Middle frontal gyrus (tissue), 1 donor: ENCODE results near the gene SHROOM3.

Source experiments
- DNase-seq: peaks from one replicate; pipeline ENCODE4 v3.0.0-alpha.2; 2015; ENCODE audit warnings: low spot score; ENCODE audit errors: extremely low spot score

Gene SHROOM3

DNA sequence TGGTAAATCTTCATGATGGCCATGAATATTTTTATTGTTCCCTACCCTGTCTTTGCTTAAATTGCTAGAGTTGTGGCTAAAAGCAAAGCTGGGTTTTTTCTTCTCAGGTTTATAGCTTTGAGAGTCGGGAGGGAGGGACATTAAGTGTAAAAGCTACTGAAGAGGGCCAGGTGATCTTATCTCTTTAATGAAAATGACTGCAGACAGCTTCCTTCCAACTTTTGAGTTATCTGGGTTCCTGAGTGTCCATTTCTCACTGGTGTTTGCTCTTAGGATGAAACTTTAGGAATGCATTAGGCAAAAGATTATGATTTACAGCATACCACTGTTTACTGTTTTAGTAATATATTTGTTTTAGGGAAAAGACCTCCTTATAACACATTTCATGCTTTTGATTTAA, 187.7 kb downstream of the SHROOM3 start:
- no peak for DNase-seq

DNA sequence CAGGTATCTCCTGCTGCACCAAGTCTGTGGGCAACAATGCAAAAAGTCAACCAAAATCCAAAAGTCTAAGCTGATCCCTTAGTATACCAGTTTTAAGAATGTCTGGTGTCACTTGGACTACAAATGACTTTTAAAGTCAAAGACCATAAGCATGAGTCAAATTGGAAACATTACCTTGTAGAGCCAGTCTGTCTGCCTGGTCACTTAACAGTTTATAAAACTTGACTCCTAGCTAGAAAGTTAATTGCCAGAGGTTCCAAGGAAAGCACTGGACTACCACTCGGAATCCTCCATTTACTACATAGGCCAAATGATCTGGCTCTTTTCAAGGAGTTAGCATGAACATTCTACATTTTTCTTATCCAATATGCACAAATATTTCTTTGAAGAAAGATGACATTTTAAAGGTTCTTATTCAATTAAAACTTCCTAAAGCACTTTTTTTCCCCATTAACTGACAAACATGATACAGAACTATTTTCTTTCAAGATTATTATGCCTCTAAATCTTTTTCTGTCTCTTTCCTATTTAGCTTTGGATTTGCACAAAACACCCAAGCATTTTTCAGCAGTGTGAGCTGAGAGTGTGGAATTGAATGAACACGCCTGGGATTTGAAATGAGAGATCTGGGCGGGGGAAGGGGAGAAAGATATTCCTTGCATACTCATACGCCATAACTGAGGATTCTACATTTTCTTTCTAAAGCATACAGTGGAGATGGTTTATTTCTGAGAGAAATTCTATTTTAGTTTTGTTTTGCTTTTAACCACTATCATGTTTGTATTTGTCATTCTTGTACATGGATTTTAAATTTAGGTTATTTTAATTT, 188.4 kb downstream of the SHROOM3 start:
- DNase-seq, result no peak

DNA sequence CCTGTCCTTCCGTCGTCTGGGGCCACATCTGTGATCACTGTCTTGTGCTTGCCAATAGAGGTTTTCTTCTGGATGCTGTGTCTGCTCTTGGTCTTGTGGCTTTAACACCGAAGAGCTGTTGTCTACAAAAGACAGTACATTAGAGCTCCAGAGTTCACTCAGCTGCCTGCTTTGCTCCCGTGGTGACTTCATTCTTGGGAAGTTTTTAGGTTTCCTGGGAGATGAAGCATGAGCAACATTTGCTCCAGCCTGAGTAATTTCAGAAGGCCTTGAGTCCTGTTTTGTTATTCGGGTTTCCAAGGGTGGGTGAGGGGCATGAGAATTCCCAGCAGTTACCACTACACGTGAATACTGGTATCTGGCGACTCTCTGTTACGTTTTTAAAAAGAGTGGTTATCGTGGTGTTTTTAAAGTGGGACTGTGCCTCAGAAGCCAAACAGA, 189.2 kb downstream of the SHROOM3 start:
- no peak for DNase-seq

DNA sequence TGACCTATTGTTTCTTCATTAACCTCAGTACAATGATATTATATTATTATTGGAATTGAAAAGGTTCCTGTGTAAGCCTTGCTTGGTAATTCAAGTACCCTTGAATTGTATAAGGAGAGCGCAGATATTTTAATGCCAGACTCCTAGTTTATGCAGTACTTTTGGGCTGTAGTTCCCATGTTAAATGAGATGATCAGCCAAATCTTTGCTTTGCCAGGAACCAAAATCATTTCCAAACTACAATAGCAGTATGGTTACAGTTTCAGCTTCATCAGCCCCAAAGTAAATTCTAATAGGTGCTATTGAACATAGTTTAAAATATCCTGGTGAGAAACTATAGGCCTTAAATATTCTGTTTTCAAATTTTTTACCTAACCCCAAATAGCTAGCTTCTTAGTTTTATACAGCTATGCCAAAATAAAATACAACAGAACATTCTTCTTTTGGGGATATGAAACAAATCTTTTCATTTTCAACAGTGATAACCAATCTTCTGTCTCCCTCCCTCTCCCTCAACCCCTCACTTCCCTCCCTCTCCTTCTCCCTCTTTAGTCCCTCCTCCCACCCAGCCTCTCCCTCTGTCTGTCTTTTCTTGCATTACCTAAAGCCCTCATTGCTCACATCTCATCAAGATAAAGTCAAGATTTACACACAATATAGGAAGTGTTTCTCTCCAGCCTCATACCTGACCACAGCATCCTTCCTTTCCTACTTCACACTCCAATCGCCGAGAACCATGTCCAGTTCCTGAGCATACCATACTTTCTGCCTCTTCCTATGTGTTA, 190.1 kb downstream of the SHROOM3 start:
- DNase-seq, result no peak

DNA sequence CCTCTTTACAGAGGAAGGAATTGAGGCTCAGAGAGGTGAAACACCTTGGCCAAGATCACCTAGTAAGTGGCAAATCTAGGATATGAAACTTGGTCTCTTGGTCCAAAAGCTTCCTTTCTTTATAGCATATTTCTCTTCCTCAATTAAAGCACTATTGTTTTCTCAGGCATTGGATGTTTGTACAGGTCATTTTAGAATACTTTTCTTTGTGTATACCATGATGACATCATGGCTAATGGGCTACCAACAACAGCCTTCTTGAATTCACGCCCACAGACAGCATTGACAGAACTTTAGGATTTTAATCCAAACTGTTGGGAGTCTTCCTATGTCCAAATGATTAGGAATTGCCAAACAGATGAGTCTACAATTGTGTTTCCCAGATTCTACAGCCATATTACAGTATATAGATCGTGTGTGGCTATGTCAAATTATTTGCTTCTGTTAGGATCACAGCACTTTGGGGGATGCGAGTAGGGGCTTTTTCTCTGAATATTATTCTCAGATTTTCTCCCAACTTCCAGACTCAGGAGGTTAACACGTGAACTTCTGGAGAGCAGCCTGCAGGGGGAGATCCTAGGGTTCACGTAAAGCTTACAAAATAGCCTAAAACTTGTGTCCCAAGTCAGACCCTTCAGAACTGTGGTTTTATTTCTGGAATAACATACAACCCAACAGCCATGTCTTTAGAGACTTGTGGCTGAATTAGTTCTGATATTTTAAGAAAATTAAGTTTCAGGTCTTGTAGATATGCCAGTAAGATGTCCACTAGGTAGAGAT, 191.8 kb downstream of the SHROOM3 start:
- DNase-seq, result no peak

DNA sequence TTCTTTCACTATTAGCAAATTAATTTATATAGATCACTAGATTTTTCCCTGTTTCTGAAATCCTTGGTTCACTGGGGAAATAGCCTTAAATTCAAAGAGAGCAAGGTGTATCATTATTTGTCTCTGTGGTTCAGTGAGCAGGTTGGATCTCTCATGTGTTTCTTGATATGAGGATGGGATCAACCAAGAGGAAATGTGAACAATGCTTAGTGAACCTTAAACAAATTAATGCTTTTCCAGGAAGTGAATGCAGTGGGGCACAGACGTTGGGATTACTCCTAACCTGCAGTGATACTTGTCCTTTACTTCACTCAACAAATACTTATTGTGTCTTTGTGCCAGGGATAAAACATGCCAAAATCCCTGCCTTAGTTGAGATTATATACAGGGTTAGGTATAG, 193.2 kb downstream of the SHROOM3 start:
- DNase-seq, result no peak

DNA sequence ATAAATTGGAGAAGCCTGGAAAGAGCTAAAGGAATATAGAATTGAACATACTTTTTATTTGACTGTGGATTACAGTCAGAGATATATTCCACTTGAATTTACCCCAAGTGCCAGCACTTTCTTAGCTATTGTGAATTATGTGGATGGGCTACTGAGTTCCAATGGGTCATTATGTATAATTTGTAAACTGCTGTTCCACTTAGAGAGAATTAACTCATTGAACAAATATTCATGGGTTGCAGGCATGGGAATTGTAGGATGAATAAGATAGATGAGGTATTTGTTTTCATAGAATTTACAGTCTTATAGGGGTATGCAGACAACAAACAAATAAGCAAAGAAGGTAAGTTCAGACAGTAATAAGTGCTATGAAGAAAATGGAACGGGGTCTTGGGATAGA, 195.7 kb downstream of the SHROOM3 start:
- no peak for DNase-seq

DNA sequence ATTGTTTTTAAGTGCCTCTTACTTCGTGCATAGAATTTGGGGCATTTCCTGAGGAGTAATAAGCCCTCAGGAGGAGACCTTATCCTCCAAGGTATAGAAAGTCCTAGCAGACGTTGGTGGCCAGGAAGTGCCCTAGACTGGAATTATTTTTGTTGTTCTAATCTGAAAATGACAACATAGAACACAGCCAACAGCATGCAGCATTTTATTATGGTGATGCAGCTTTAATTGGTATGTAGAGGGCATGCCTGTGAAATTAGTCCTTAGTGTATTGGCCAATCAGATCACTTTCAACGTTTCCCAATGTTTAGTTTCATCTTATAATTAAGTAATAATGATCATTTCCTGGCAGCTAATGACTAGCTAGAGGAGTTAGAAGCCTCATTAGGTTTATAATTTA, 199.2 kb downstream of the SHROOM3 start:
- no peak for DNase-seq

DNA sequence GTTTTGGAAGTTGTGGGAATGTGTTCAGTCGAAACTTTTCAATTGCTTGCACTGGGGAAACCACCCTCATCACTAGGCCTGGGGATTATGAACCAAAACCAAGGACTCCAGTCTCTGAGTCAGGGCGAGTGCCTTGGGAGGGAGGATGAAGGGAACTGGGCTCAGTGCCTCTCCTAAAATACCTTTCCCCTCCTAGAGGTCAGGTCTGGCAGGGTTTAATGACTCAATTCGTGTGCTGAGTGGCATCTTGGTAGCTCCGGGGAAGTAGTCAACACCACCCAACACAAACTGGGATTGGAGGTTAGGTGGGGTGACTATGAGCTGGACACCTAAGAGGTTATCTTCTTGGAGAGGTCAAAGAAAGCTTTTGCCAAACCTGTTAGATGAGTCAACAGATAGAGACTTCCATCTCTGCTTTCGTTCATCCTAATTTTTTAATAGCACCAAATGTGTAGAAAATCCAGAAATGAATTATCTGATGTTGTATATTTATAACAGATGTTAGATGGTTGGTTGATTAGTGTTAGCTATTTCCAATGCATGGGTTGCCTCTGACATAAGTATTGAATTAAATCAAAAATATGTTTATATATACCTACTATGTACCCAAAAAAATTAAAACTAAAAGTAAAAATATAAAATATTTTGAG, 202.8 kb downstream of the SHROOM3 start:
- DNase-seq, result no peak

DNA sequence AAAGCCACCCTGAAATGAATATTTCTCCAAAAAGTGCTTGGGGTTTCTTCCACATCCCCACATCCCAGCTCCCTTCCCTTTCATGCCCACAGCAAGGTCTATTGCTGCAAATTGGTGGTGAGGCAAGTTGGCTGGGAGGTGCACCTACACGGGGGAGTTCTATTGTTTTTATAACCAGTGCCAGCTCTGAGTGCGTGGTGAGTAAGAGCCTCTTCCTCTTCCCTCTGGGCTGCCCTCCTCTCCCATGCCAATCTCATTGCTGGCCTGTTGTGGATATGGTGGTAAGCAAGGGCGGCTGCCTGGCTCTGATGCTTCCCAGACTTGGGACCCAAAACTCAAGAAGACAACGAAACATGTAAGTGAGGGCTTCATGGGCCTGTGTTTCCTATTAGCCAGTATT, 204.3 kb downstream of the SHROOM3 start:
- DNase-seq, result no peak

DNA sequence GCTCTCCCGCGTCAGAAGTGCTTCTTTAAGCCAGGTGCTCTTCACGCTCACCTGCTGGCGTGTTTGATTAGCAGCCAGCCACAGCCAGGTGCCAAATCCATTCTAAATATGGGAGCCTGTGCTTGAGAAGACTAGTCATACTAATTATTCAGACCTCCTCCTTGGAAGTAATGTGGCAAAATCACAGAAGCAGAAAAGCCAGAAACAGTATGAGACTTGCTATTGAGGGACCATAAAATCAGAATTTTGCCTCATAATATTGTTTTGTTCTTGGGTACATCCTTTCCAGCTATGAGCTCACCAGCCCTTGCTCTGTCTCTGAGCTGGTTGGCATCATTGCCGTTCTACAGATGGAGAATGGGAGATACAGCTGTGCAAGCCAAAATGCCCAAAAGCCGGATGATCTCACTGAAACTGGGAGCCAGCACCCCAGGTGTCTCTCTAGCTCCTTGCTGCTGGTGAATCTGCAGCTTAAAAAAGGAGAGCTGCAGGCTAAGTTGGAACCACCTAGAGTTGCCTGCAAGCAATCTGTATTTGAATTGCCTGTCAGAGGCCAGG, 205.4 kb downstream of the SHROOM3 start:
- DNase-seq, result no peak

DNA sequence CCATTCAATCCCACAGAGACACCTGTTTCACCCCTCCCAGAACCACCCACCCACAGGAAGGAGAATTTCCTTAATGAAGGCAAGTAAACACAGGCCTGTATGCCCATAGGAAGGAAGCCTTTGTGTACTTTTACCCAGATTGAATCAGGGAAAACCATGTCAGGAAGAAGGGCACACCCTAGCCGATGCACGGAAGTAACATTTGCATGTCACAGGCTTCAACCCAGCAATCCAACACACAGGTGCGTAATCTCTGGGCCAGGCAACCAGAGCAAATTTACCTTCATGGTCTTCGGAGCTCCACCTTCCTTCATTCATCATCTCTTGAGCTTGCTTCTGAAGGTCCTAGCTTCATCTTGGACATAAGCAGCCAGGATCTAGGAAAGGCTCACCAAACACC, 206.3 kb downstream of the SHROOM3 start:
- DNase-seq, result no peak

DNA sequence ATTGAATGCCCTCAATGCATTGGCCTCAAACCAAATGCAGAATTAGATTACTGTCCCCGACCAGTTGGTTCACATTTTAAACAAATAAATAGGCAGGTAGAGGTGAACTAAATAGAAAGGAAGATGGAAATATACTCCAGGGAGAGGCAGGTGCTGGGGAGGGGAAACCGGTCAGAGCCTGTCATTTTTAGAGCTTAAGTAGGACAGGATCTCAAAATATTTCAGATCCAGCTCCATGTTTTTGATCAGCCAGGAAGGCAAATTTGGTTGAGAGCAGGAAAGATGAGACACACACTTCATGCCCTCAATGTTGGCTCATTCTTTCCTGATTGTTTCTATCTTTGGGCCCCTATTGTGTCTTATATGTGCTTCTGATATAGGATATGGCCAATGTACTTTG, 206.7 kb downstream of the SHROOM3 start:
- DNase-seq, result no peak

DNA sequence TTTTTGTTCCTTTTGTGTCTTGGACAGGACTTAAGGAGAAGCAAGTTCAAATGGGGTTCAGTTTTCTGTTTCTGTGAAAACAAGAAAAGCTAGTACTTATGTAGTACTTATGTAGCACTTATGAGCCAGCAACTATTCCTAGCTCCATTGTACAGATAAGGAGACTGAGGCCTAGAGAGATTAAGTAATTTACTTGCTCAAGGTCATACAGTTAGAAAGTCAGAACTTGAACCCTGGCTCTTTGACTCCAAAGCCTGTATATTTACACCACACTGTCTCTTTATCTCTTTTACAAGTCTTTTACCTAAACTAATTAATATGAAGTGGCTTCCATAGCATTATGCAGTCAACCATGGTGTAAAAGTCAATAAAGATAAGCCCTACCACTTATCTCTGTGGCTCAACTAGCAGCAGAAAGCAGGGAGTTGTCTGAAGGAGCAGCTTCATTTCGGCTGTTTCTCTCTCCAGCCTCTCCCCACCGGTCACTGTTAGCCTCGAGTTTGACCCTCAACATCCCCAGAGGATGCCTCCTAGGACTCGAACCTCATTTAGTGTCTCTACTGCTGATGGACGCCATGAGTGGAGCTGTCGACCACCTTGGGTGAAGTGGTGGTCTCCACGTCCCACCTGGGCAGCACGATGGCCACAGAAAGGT, 209.9 kb downstream of the SHROOM3 start:
- no peak for DNase-seq

DNA sequence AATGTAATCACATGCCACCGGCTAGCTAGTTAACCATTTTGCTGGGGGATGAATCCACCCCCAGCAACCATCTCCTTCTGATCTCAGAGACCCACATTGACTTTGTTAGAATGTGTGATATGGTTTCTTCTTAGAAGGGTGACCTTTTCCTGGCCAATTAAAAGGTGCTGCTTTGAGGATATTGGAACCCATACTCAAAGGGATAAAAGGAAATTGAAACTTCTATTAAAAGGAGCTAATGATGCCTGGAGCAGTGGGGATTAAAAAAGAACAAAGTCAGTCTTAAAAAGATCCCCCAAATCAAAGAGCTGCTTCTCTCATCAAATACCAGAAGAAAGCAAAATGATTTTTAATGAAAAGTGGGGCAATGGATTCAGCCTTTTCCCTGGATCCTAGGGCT, 214.1 kb downstream of the SHROOM3 start:
- DNase-seq, result no peak

DNA sequence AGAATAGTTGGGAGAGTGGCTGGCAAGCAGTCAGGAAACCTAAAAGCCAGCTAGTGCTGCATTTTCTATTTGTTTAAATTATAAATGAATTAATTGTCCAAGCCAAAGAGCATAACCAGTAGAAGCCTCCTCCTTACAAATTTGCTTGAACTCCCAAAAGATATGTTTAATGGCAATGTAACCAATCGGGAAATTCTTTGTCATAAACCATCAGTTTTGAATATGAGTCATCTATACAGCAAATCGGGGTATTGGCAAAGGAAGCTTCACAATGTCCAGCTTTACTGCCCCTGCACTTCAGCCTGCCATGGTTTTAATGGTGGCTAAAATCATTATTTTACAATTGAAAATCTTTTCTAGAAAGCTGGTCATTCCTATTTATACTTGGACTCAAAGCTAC, 216.6 kb downstream of the SHROOM3 start:
- no peak for DNase-seq

DNA sequence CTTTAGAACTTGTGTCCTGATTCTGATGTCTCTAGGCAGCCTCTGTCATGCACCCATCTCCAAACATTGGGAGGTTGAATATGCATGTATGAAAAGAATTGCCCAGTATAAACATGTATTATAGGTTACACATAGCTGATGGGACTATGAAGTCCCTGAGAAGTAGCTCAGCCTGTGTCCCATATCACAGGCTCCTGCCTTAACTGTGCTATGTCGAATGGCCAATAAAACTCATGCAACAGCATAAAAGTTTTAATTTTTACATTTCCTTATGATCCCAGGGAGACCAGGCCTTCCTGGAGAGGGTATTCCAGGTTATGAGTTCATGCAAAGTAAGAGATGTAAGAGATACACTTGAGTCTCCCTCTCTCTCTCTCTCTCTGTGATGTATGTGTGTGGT, 217.4 kb downstream of the SHROOM3 start:
- no peak for DNase-seq

DNA sequence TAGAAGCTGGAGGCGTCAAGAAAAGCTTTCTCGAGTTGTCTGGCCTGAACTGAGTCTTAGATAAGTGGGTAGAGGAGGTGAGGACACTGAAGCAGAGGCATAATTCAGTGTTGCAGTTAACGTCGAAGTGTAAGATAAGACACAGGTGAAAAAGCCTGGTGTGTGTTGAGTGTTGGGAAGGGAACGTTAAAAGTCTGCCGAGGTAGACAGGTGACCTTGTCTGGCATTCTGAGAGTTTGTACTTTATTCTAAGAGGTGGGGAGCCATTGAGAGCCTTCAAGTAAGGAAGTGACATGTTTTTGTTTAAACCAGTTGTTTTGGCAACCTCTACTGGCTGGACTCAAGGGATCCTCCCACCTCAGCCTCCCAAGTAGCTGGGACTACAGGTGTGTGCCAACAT, 219.1 kb downstream of the SHROOM3 start:
- no peak for DNase-seq

DNA sequence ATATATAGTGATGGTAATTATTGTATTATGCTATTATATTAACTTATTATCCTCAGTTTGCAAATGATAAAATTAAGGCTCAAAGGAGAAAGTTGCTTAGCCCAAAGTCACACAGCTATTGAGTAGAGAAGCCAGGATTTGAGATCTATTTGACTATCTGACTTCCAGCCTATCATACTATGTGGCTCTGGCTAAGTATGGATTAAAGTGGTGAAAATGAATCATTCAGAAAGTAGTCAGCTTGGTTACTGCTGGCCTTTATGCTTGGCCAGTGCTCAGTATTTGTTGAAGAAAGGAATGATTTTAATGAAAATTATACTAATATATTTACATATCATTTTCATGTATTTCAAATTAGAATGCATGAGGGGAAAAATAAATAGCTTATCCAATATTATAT, 219.8 kb downstream of the SHROOM3 start:
- DNase-seq, result no peak
